HG03159 (cell line): ENCODE data around the gene SCAF1.

Experiments used
- ATAC-seq: cut with Tn5 transposase; IDR thresholded peaks from one replicate; pipeline ENCODE4 v1.9.1; 2021; ENCODE audit warnings: mild to moderate bottlenecking, moderate library complexity; ENCODE audit not compliant: unreplicated experiment

The SCAF1 gene

GRCh38 chr19:49642492-49643035, 555 bp downstream of the SCAF1 start:
- ATAC-seq: no peak

- no peak for ATAC-seq
Observed at GRCh38 chr19:49643466-49643865, 1.5 kb downstream of the SCAF1 start.

DNA sequence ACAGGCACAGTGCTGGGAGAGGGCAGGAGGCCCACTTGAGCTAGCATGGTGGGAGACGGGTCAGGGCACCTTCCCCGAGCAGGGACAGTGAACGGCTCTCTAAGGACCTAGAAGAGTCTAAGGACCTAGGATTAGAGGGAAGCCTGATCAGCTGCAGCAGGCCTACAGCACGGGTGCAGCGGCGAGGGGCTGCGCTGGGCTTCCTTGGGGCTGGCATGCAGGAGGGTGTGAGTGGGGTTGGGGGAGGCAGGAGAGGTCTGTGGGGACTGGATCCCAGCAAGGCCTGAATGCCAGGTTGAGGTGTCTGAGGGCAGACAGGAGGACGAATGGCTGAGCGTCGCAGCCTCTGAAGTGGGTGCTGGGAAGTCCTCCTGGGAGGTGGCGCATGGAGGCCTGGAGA, 3.6 kb downstream of the SCAF1 start:
- ATAC-seq: no peak

DNA sequence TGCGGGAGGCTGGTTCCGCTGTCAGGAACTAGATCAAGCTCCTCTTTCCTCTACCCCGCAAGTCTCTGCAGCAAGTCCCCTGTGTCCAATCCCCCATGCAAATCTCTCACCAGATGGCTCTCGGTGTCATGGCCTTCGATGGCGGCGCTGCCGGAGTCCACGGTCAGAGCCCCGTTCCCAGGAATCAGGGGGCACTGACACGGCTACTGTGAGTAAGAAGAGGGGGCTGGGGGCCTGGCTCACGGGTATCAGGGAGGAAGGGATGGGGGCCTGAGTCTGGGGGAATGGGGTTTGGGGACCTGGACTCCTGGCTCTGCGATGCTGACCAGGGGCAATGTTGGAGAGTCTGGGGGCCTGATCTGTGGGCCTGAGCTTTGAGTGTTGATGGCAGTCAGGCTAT, 4.0 kb downstream of the SCAF1 start:
- ATAC-seq: no peak

DNA sequence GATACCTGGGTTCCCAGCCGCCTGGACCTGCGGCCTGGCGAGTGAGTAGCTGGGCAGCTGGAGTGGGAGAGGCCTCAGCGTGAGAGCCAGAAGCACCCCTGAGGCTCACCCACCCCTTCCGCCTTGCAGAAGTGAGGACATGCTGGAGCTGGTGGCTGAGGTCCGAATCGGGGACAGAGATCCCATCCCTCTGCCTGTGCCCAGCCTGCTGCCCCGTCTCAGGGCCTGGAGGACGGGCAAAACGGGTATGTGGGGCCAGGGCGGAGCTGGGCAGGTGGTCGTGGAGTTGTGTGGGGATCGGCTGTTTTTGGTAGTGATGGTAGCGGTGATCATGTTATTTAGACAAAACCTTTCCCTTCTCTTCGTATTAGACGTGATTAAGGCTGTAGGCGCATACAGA, 4.6 kb downstream of the SCAF1 start:
- no peak for ATAC-seq

GRCh38 chr19:49651029-49651819, 9.2 kb downstream of the SCAF1 start:
- no peak for ATAC-seq

GRCh38 chr19:49651820-49652550, 10.0 kb downstream of the SCAF1 start:
- ATAC-seq: no peak

- ATAC-seq: no peak
Observed at GRCh38 chr19:49652551-49653465, 10.8 kb downstream of the SCAF1 start.

- ATAC-seq: no peak
Observed at GRCh38 chr19:49653466-49653806, 11.4 kb downstream of the SCAF1 start.

DNA sequence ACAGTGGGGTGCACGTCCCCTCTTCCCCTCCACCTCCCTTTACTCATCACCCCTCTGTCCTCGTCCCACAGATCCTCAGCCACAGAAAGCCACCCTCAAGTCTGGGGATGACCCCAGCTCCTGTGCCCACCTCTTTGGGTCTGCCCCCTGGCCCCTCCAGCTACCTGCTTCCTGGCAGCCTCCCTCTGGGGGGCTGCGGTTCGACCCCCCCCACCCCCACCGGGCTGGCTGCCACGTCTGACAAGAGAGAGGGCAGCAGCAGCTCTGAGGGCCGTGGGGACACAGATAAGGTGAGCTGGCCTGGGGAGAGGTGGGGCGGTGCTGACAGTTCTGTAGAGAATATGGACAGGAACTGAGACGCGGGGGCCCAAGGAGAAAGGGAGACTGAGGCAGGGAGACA, 12.6 kb downstream of the SCAF1 start:
- ATAC-seq: no peak

DNA sequence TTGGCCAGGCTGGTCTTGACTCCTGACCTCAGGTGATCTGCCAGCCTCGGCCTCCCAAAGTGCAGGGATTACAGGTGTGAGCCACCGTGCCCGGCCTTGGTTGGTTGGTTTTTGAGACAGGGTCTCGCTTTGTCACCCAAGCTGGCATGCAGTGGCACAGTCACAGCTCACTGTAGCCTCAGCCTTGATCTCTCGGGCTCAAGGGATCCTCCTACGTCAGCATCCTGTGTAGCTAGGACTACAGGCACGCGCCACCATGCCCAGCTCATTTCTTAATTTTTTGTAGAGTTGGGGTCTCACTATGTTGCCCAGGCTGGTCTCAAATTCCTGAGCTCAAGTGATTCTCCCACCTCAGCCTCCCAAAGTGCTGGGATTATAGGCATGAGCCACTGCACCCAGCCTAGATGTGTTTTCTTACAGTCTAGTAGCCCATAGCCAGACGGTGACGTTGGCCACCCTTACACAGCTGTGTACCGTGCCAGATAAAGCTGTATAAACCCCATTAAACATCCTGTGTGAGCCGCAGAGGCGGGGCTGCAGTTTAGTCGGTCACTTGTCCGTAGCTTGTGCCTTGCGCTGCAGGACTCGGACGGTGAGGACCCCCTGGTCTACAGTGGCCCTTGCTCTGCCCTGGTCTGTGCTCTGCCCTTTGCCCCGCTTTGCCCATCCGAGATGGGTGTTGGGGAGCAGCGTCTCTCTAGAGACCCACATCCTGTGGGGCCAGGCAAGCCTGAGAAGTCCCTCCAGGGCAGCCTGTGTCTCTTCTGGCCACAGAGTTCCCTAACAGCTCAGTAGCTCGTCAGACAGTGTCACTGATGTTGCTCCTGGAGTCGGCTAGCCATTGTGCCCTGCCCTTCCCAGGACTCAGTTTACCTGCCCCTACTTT, 13.8 kb downstream of the SCAF1 start:
- no peak for ATAC-seq

DNA sequence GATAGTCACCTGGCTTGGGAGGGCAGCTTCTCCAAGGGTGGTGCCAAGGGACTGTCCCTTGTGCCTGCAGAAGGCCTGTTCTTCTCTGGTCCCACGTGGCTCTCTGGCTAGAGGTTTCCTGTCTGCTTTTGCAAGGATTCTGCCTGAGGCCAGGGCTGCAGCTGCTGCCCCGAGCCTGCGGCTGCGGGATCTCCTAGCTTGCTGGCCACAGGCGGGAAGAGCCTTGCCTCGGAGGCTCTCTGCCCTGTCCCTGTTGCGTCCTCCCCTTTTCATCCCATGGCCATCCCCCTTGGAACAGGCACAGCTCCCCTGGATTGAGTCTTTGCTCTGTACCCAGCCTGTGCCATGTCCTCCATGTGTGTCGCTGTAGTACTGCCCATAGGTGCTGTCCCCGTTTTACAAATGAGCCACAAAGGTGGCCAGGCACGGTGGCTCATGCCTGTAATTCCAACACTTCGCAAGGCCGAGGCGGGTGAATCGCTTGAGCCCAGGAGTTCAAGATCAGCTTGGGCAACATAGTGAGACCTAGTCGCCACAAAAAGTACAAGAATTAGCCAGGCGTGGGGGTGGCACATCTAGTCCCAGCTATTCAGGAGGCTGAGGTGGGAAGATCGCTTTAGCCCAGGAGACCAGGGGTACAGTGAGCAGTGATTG, 14.6 kb downstream of the SCAF1 start:
- no peak for ATAC-seq

DNA sequence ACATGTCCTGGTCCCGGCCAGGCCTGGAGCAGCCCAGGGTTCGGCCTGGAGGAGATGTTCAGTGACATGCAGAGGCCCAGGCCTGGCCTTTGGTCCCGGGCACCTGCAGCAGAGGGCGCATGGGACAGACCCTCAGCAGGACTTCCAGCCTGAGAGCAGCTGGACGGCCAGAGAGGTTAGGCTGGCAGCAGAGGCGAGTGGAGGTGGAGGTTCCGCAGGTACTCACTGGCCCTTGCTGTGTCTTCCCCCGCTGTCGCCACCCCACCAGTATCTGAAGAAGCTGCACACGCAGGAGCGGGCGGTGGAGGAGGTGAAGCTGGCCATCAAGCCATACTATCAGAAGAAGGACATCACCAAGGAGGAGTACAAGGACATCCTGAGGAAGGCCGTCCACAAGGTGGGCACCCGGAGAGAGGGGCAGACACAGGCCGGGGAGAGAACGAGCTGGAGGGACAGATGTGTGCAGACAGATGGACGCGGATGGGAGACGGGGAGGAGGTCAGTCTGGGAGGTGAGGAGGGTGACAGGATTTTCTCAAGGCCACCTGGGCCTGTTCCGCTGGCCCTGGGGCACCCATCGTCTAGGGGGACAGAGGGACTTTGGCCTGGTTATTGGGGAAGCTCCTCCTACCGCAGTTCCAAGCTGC, 15.6 kb downstream of the SCAF1 start:
- ATAC-seq: no peak

DNA sequence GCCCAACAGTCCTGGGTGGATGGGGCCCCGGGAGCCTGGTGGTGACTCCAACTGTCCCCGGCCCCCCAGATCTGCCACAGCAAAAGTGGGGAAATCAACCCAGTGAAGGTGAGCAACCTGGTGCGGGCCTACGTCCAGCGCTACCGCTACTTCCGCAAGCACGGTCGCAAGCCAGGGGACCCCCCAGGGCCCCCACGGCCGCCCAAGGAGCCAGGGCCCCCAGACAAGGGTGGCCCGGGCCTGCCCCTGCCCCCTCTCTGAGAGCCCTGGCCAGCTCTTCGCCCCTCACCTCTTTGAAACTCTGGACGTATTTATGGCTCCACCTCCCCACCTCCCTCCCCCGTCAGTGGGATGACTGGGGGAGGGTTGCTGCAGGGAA, 16.1 kb downstream of the SCAF1 start:
- no peak for ATAC-seq

DNA sequence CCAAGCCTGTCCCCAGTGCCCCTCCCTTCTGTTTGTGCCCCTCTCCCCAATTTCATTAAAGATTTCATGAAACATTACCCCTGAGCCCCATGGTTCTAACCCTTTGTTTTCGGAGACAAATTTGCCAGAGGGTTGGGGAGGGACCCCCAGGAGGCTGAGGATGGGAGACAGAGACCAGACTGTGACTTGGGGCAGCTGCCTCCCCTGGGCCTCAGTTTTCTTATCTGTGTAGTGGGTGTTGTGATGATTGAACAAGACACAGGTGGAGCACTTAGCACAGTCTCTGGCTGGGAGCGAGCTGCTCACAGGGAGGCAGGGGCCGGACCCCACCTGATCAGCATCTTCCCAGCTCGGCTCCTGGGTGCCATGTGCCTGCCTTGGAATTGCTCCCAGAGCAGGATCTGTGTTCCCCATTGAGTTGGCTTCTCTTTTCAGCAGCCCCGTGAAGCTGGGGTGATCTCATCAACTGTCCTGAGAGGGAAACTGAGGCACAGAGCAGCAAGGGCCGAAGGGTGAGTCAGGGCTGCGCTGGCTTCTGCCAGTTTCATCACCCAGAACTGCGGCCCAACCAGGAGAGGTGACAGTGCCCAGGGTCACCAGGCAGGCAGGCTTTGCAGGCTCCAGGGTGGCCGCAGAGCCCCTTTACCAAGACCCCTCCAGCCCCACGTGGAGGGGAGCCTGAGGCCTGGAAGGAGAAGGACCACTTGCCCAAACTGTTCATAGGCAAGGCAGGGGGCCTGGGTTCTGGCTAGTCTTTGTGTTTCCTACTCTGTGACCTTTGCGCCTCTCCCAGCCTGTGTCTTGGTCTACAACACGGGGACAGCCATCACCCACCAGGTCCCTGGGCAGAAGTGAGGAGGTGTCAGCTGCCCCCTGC, 16.8 kb downstream of the SCAF1 start:
- no peak for ATAC-seq

GRCh38 chr19:49660338-49660961, 18.4 kb downstream of the SCAF1 start:
- no peak for ATAC-seq

- ATAC-seq: no peak
Observed at GRCh38 chr19:49662011-49662410, 20.0 kb downstream of the SCAF1 start.

DNA sequence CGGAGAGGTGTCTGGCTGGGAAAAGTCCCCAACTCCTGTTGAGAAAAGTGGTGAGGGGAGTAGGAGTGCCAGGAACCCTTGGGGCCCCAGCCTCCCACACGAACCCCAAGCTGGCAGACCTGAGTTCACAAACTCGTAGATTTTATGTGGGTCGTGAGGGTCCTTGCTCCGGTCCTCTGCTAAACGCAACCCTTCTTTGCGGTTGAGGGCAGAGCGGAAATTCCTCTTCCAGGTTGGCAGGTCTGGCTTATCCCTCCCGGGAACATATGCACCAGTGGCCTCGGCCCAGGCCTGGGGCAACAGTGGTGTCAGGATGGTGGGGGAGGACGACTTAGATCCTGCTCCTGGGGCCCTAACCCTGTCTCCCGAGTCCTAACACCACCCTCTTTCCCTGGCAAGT, 21.2 kb downstream of the SCAF1 start:
- no peak for ATAC-seq
